Endometrium (tissue), 2 donors: ENCODE data around the gene PCDHGB3.

Source experiments
- FAIRE-seq: peaks from 2 replicates; lab custom pipeline; 2012; peaks lifted over from hg19 to GRCh38; lab: Jason Lieb, UNC
- donor health status: control.
- donor health status: control.

Gene PCDHGB3

DNA sequence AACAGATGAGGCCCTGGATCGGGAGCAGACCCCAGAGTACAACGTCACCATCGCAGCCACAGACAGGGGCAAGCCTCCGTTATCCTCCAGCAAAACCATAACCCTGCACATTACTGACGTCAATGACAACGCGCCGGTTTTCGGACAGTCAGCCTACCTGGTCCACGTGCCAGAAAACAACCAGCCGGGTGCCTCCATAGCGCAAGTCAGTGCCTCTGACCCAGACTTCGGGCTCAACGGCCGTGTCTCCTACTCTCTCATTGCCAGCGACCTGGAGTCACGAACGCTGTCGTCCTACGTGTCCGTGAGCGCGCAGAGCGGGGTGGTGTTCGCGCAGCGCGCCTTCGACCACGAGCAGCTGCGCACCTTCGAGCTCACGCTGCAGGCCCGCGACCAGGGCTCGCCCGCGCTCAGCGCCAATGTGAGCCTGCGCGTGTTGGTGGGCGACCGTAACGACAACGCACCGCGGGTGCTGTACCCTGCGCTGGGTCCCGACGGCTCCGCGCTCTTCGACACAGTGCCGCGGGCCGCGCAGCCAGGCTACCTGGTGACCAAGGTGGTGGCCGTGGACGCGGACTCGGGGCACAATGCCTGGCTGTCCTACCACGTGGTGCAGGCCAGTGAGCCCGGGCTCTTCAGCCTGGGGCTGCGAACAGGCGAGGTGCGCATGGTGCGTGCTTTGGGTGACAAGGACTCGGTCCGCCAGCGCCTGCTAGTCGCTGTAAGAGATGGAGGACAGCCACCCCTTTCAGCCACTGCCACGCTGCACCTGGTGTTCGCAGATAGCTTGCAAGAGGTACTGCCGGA lies 49.2 kb downstream of the PCDHGB3 start:
- FAIRE-seq, result no peak

DNA sequence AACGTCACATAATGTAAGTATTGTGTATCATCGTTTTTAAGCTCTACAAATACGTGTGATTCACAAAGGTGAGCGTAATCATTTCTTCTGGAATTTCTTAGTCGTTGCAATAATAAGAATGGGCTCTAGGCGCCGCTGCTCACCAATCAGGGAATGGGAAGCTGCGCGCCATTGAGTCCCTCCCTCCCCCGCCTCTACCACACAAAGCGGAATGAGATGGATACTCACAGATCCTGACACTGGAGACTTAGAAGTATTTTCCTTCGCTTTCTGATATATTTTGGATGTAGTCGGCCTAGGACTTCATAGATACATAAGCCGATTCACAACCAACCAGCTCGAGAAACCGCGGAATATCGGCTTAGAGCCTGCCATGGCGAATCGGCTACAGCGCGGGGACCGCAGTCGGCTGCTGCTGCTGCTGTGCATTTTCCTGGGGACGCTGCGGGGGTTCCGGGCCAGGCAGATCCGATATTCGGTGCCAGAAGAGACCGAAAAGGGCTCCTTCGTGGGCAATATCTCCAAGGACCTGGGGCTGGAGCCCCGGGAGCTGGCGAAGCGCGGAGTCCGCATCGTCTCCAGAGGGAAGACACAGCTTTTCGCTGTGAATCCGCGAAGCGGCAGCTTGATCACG lies 50.9 kb downstream of the PCDHGB3 start, which contains the start of gene PCDHGA11:
PCDHGA11 (plus strand) TSS at position 197 of the 634 bp plus-strand sequence; CDS start at position 374, 177 bp downstream.
- no peak for FAIRE-seq

DNA sequence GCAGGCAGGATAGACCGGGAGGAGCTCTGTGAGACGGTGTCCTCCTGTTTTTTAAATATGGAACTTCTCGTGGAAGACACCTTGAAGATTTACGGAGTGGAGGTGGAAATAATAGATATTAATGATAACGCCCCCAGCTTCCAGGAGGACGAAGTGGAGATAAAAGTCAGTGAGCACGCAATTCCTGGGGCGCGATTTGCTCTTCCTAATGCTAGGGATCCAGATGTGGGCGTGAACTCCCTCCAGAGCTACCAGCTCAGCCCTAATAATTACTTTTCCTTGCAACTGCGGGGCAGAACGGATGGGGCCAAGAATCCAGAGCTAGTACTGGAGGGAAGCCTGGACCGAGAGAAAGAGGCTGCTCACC lies 51.4 kb downstream of the PCDHGB3 start:
- no peak for FAIRE-seq
